Naive thymus-derived CD4-positive, alpha-beta T cell (primary cell): Measurements from ENCODE around the gene XIST. TPM values are rescaled to one million over a fixed set of nuclear protein-coding genes. Genes with fewer than 3 reads are reported as not detected.

Experiments
- ATAC-seq: fragments of 150-1000 bp; cut with Tn5 transposase; 2 replicates; pipeline ENCODE4 v1.10.0; 2021; ENCODE audit warnings: mild to moderate bottlenecking, moderate library complexity
- CTCF ChIA-PET: fragments of 350-600 bp; sonication (Branson Sonifier 250); formaldehyde crosslinking; loops from one replicate; lab custom pipeline; 2021; ENCODE audit warnings: antibody characterized with exemption; lab: Charles Lee
- POLR2A ChIA-PET: fragments of 350-600 bp; sonication (Branson Sonifier 250); formaldehyde crosslinking; loops from one replicate; lab custom pipeline; 2021; ENCODE audit warnings: antibody characterized with exemption, inconsistent platforms; lab: Charles Lee
- DNase-seq, 9 donors: peaks; one replicate each; pipeline versions ENCODE4 v3.0.0 to v3.0.0-alpha.2; 2020 to 2022; ENCODE audit warnings: mixed read lengths in 1 of 9
- H3K27ac ChIP-seq: one replicate; pipeline ENCODE4 v1.7.0; 2013; ENCODE audit warnings: mild to moderate bottlenecking, low read depth, low read length, moderate library complexity
- H3K27me3 ChIP-seq, 2 donors: one replicate each; pipeline ENCODE4 v1.7.0; 2013; ENCODE audit warnings: low read length in 2 of 2, mild to moderate bottlenecking in 2 of 2, moderate library complexity in 2 of 2; ENCODE audit not compliant: control insufficient read depth in 2 of 2, insufficient read depth in 2 of 2
- H3K36me3 ChIP-seq, 3 experiments: 1 replicate in 2 of 3; 2 replicates in 1 of 3; pipeline ENCODE4 v1.7.0; 2013; ENCODE audit warnings: low read length in 3 of 3, mild to moderate bottlenecking in 3 of 3, moderate library complexity in 1 of 3; ENCODE audit not compliant: insufficient read depth in 3 of 3, control insufficient read depth in 2 of 3
- H3K4me1 ChIP-seq, 2 donors: one replicate each; pipeline ENCODE4 v1.7.0; 2013; ENCODE audit warnings: low read length in 2 of 2, mild to moderate bottlenecking in 2 of 2, moderate library complexity in 1 of 2; ENCODE audit not compliant: control insufficient read depth in 2 of 2, insufficient read depth in 2 of 2
- H3K4me3 ChIP-seq: 2 replicates; pipeline ENCODE4 v1.7.0; 2013; ENCODE audit warnings: mild to moderate bottlenecking, low read length
- H3K9me3 ChIP-seq, 3 experiments: 1 replicate in 2 of 3; 2 replicates in 1 of 3; pipeline ENCODE4 v1.7.0; 2013; ENCODE audit warnings: low read length in 3 of 3; ENCODE audit not compliant: control insufficient read depth in 2 of 3
- H3K27ac Mint-ChIP-seq, 9 donors: one replicate each; pipeline ENCODE4 v1.8.0; 2020 to 2022; ENCODE audit warnings: mixed read lengths in 9 of 9, mild to moderate bottlenecking in 8 of 9, moderate library complexity in 5 of 9, inconsistent platforms in 2 of 9
- H3K27me3 Mint-ChIP-seq, 5 donors: one replicate each; pipeline ENCODE4 v1.8.0; 2021 to 2022; ENCODE audit warnings: mixed read lengths in 5 of 5, mild to moderate bottlenecking in 1 of 5
- H3K36me3 Mint-ChIP-seq, 5 donors: one replicate each; pipeline ENCODE4 v1.8.0; 2020 to 2022; ENCODE audit warnings: mixed read lengths in 5 of 5, mild to moderate bottlenecking in 3 of 5, inconsistent platforms in 1 of 5
- H3K4me1 Mint-ChIP-seq, 7 donors: one replicate each; pipeline ENCODE4 v1.8.0; 2020 to 2022; ENCODE audit warnings: mixed read lengths in 7 of 7, mild to moderate bottlenecking in 3 of 7, inconsistent platforms in 1 of 7
- H3K4me3 Mint-ChIP-seq, 10 donors: one replicate each; pipeline ENCODE4 v1.8.0; 2020 to 2022; ENCODE audit warnings: mild to moderate bottlenecking in 10 of 10, mixed read lengths in 10 of 10, moderate library complexity in 6 of 10, inconsistent platforms in 2 of 10
- H3K9me3 Mint-ChIP-seq, 11 donors: one replicate each; pipeline ENCODE4 v1.8.0; 2020 to 2022; ENCODE audit warnings: mixed read lengths in 11 of 11, mild to moderate bottlenecking in 4 of 11, inconsistent platforms in 1 of 11, moderate library complexity in 1 of 11
- intact Hi-C, 2 donors: fragments of 100-400 bp; cut with micrococcal nuclease; formaldehyde crosslinking; loops; one replicate each; pipeline ENCODE4 v1.15.1; 2023
- polyA plus RNA-seq, 2 donors: library from polyadenylated mRNA; unstranded; fragments of 300-500 nt; fragmentation: Illumina TruSeq; gene quantifications; one replicate each; pipeline ENCODE4 v1.2.3, GENCODE V29; 2021
- total RNA-seq, 6 experiments: library from RNA in 5 of 6; stranded (reverse) in 5 of 6; gene quantifications; 1 replicate in 5 of 6; 2 replicates in 1 of 6; pipeline ENCODE4 v1.2.3 and lab custom pipeline; 2021 to 2026

The XIST gene
- total and polyA plus RNA-seq, 7 experiments from 2014 or later = 0.03 to 12.3 (median 9.0) TPM; not detected in 4

DNA sequence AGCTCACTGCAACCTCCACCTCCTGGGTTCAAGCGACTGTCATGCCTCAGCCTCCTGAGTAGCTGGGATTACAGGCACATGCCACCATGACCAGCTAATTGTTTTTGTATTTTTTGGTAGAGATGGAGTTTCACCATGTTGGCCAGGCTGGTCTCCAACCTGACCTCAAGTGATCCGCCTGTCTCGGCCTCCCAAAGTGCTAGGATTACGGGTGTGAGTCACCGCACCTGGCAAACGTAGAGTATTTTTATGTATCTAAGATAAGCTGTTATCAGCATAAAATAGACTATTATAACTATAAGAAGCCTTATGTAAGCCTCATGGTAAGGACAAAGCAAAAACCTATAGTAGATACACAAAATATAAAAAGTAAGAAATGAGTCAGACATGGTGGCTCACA lies 14.6 kb upstream of the XIST start:
- no peaks in the 10 kb centered on the region for H3K9me3 ChIP-seq
- Mint-ChIP-seq H3K9me3 (peaks cover 0 to 2% (median 0%) of the 10 kb centered on the region in 11 donors), H3K36me3 (no peaks in the 10 kb centered on the region), H3K4me1 (peaks cover 3 to 11% (median 5%) of the 10 kb centered on the region in 7 donors), H3K4me3 (no peak overlapping the region), H3K27me3 (peaks cover 0 to 4% (median 0%) of the 10 kb centered on the region in 5 donors), H3K27ac (no peak overlapping the region)
- intact Hi-C loops = no loop called here
- H3K36me3 ChIP-seq = no peaks in the 10 kb centered on the region
- no peaks in the 10 kb centered on the region for H3K27me3 ChIP-seq
- H3K4me1 ChIP-seq = no peaks in the 10 kb centered on the region
- DNase-seq (no peak), ATAC-seq (no peak)
- CTCF ChIA-PET = no interaction called here
- no peak overlapping the region for H3K27ac ChIP-seq
- H3K4me3 ChIP-seq = no peak overlapping the region
- POLR2A ChIA-PET = no interaction called here

DNA sequence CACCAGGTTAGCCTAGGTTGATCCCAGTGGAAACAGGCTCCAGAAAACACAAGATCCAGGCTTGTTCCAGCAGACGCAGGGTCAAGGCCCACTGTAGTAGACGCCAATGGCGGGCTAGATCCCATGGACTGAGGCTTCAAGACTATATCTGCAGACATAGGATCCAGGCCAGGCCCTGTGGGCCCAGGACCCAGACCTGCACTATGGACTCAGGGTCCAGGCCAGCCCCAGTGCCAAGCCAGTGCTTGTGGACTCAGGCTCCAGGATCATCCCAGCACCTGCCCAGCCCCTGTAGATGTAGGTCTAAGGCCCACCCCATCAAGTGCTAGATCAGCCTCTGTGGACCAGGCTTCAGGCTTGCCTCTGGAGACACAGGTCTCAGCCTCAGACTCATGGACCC lies 11.3 kb upstream of the XIST start:
- no peak for ATAC-seq
- Mint-ChIP-seq H3K9me3 (peaks cover 0 to 14% (median 5%) of the 10 kb centered on the region in 11 donors), H3K4me1 (no peaks in the 10 kb centered on the region), H3K27me3 (peaks cover 0 to 4% (median 0%) of the 10 kb centered on the region in 5 donors), H3K27ac (no peak overlapping the region), H3K36me3 (no peaks in the 10 kb centered on the region), H3K4me3 (no peak overlapping the region)
- H3K4me1 ChIP-seq = no peaks in the 10 kb centered on the region
- H3K27me3 ChIP-seq = no peaks in the 10 kb centered on the region
- no peaks in the 10 kb centered on the region for H3K36me3 ChIP-seq
- POLR2A ChIA-PET = no interaction called here
- no peak overlapping the region for H3K27ac ChIP-seq
- no peak for DNase-seq
- no peak overlapping the region for H3K4me3 ChIP-seq
- H3K9me3 ChIP-seq = no peaks in the 10 kb centered on the region
- CTCF ChIA-PET = no interaction called here
- intact Hi-C loops = no loop called here

GRCh38 chrX:73863268-73863667 lies 10.8 kb upstream of the XIST start:
- Histone ChIP-seq H3K9me3 (no peaks in the 10 kb centered on the region), H3K27me3 (no peaks in the 10 kb centered on the region), H3K27ac (no peak overlapping the region), H3K4me1 (no peaks in the 10 kb centered on the region), H3K36me3 (no peaks in the 10 kb centered on the region), H3K4me3 (no peak overlapping the region)
- Mint-ChIP-seq H3K27ac (no peak overlapping the region), H3K4me1 (no peaks in the 10 kb centered on the region), H3K36me3 (no peaks in the 10 kb centered on the region), H3K9me3 (peaks cover 0 to 14% (median 5%) of the 10 kb centered on the region in 11 donors), H3K27me3 (peaks cover 0 to 4% (median 0%) of the 10 kb centered on the region in 5 donors), H3K4me3 (no peak overlapping the region)
- intact Hi-C loops = no loop called here
- DNase-seq = no peak
- CTCF ChIA-PET = no interaction called here
- no peak for ATAC-seq
- POLR2A ChIA-PET = no interaction called here

- Mint-ChIP-seq H3K4me1 (no peaks in the 10 kb centered on the region), H3K9me3 (peaks cover 0 to 14% (median 5%) of the 10 kb centered on the region in 11 donors), H3K4me3 (no peak overlapping the region), H3K27me3 (no peaks in the 10 kb centered on the region), H3K27ac (no peak overlapping the region), H3K36me3 (no peaks in the 10 kb centered on the region)
- no peak overlapping the region for H3K27ac ChIP-seq
- DNase-seq = no peak
- H3K9me3 ChIP-seq = no peaks in the 10 kb centered on the region
- CTCF ChIA-PET = interaction anchor here (0.5 to 0.7 kb wide), 2 partner anchors 66 to 156 kb away, joined by 3 read pairs; no protein-coding TSS in a partner anchor
- H3K4me1 ChIP-seq = no peaks in the 10 kb centered on the region
- H3K4me3 ChIP-seq = no peak overlapping the region
- intact Hi-C loops = no loop called here
- H3K27me3 ChIP-seq = no peaks in the 10 kb centered on the region
- POLR2A ChIA-PET = no interaction called here
- no peak for ATAC-seq
- H3K36me3 ChIP-seq = no peaks in the 10 kb centered on the region
Measured at GRCh38 chrX:73859622-73860021, 7.1 kb upstream of the XIST start.

DNA sequence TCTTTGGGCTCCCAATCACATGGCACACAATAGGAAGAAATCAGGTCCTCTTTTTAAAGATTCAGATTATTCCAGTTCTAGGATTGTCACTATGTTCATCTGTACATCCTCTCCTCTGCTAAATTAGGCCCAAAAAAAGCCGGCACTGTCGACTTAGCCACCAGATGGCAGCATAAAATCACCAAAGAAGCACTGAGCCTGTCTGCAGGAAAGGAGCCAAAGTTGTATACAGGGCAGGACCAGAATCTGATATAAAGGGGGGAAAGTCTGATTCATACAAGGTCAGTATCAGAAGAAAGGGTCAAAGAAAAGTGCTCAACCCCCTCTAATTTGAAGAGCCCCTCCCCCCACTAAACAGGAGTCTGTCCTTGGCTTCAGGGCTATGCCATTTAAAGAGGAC lies 3.0 kb upstream of the XIST start:
- no peaks in the 10 kb centered on the region for H3K27me3 Mint-ChIP-seq
- H3K9me3 Mint-ChIP-seq = peaks cover 0 to 14% (median 5%) of the 10 kb centered on the region in 11 donors
- H3K4me1 Mint-ChIP-seq = peaks cover 0 to 4% (median 0%) of the 10 kb centered on the region in 7 donors
- H3K9me3 ChIP-seq = no peaks in the 10 kb centered on the region
- no peaks in the 10 kb centered on the region for H3K4me1 ChIP-seq
- ChIA-PET CTCF (interaction anchor here (1.1 to 3.5 kb wide), 2 partner anchors 157 to 160 kb away, joined by 4 to 16 read pairs; no protein-coding TSS in a partner anchor), POLR2A (no interaction called here)
- H3K27me3 ChIP-seq = no peaks in the 10 kb centered on the region
- H3K27ac ChIP-seq = no peak overlapping the region
- no peak overlapping the region for H3K27ac Mint-ChIP-seq
- no peak overlapping the region for H3K4me3 ChIP-seq
- intact Hi-C loops = loop anchor here (1.0 to 2.0 kb wide), 5 partner anchors 160 to 695 kb away; no protein-coding TSS in a partner anchor
- no peak overlapping the region for H3K4me3 Mint-ChIP-seq
- peak; percentile 11 to 81 (median 59) for DNase-seq
- peaks cover 0 to 4% (median 0%) of the 10 kb centered on the region in 5 donors for H3K36me3 Mint-ChIP-seq
- H3K36me3 ChIP-seq = no peaks in the 10 kb centered on the region
- ATAC-seq = peak; percentile 64

- peak overlapping the region in 5 of 10 donors; percentile 89 to 96 (median 92) for H3K4me3 Mint-ChIP-seq
- peak overlapping the region in 4 of 9 donors; percentile 94 to 97 (median 96) for H3K27ac Mint-ChIP-seq
Measured at GRCh38 chrX:73852022-73852421, 492 bp downstream of the XIST start.

More at GRCh38 chrX:73852022-73852421, 492 bp downstream of the XIST start:
- no peaks in the 10 kb centered on the region for H3K9me3 ChIP-seq
- ChIA-PET POLR2A (no interaction called here), CTCF (no interaction called here)
- Mint-ChIP-seq H3K27me3 (no peaks in the 10 kb centered on the region), H3K36me3 (peaks cover 0 to 4% (median 0%) of the 10 kb centered on the region in 5 donors), H3K4me1 (peaks cover 0 to 24% (median 0%) of the 10 kb centered on the region in 7 donors), H3K9me3 (peaks cover 0 to 1% (median 0%) of the 10 kb centered on the region in 11 donors)
- H3K4me1 ChIP-seq = no peaks in the 10 kb centered on the region
- no peak for ATAC-seq
- intact Hi-C loops = no loop called here
- H3K27me3 ChIP-seq = no peaks in the 10 kb centered on the region
- H3K4me3 ChIP-seq = no peak overlapping the region
- H3K36me3 ChIP-seq = no peaks in the 10 kb centered on the region
- H3K27ac ChIP-seq = peak overlapping the region; percentile 54
- no peak for DNase-seq
